Prostate gland (tissue), 2 donors: ENCODE results near the gene LBX2.

ENCODE experiments used
- POLR2AphosphoS5 ChIP-seq: sonication (generic); formaldehyde crosslinking; IDR thresholded peaks from one replicate; pipeline ENCODE4 v1.6.1; 2017; ENCODE audit warnings: antibody characterized with exemption
- TF ChIP-seq, protein P1 (sequence below), 4 experiments: fragments of 200-600 bp in 2 of 4; fragments of 450-650 bp in 2 of 4; sonication (generic) in 2 of 4; IDR thresholded peaks; 1 replicate in 3 of 4; 2 replicates in 1 of 4; pipeline ENCODE4 v1.5.1; 2016 to 2019; ENCODE audit warnings: antibody characterized with exemption in 4 of 4, mild to moderate bottlenecking in 2 of 4, moderate library complexity in 2 of 4

GRCh38 chr2:74457129-74457548 lies 42.3 kb downstream of the LBX2 start:
- TF ChIP-seq, protein P1, sequence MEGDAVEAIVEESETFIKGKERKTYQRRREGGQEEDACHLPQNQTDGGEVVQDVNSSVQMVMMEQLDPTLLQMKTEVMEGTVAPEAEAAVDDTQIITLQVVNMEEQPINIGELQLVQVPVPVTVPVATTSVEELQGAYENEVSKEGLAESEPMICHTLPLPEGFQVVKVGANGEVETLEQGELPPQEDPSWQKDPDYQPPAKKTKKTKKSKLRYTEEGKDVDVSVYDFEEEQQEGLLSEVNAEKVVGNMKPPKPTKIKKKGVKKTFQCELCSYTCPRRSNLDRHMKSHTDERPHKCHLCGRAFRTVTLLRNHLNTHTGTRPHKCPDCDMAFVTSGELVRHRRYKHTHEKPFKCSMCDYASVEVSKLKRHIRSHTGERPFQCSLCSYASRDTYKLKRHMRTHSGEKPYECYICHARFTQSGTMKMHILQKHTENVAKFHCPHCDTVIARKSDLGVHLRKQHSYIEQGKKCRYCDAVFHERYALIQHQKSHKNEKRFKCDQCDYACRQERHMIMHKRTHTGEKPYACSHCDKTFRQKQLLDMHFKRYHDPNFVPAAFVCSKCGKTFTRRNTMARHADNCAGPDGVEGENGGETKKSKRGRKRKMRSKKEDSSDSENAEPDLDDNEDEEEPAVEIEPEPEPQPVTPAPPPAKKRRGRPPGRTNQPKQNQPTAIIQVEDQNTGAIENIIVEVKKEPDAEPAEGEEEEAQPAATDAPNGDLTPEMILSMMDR (IDR thresholded peaks at IDR 0.05): no peak
- no peak for TF ChIP-seq POLR2AphosphoS5
